DMS79 treated with DMSO at 0.1 percent for 48 hours (cell line): ENCODE measurements around the gene LHFPL6.
A peak's percentile ranks its signal among the peaks of the same experiment; 100 is the strongest.

Experiments
- DNase-seq: peaks from one replicate; lab custom pipeline; 2025; lab: John Stamatoyannopoulos, UW

Gene LHFPL6

DNA sequence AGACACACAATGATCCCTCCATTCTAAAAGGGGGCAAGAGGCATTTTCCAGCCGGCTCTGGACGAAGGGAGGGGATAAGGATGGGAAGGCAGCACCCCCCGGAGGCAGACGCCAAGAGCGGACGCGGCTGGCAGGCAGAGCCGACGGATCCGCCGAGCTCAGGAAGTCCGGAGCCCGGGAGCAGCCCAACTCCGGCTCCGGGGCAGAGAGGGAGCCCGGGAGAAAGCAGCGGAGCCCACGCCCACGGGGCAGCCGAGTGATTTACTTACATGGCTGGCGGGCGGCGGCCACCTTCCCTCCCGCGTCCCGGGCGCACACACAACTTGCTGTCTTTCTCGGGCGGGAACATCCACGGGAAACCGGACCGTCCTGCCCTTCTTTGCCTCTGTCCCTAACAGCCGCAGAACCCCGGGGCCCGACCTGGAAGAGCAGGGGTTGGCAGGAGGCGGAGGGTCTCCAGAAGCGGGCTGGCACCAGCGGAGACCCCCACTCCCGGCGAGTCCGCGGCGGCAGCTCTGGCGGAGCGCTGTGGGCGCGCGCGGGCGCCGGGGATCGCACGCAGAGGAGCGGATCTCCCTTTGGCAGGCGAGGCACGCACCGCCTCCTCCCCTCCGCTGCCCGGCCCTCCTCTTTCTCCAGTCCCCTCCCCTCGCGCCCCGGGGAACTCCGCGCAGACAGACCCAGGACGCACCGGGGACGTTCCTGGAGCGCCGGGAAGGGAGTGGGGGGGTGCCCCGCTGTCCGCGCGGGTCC lies at the start of gene LHFPL6:
Gene LHFPL6 (minus strand): TSS at position 580 of the 753 bp plus-strand sequence.
- peak; percentile 45 for DNase-seq

DNA sequence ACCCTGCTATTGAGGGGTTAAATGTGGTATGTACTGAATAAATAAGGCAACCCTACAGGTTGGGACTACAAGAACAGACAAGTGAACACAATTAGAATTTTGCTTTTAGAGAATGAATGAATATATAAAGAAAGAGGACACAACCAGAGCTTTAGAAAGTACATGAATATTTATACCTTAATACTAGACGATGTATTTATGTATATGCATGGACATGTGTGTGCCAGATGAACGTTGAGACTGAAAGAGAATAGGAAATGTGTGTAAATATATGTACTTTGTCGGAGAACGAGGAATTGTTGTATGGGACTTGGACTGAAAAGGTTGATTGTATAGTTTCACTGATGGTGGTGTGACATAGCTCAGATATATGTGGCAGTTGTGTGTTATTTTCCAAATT lies 43.1 kb upstream of the LHFPL6 start:
- no peak for DNase-seq

DNA sequence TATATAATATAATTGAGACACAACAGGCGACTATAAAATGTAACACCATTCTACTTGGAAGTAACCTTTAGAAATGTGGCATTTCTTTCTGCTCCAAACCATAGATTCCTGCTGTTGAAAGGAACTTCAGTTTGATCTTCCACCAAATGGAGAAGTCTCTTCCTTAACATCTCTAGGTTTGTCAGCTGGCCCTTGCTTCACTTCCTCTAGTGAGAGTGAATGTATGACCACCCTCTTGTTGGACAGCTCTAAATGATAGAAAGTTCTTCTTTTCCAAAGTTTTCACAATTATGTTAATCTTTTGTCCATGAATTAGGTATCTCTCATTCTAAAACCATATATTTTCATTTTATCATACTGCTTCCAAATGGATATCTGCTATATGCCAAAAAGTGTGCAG lies 38.7 kb upstream of the LHFPL6 start:
- DNase-seq: no peak

DNA sequence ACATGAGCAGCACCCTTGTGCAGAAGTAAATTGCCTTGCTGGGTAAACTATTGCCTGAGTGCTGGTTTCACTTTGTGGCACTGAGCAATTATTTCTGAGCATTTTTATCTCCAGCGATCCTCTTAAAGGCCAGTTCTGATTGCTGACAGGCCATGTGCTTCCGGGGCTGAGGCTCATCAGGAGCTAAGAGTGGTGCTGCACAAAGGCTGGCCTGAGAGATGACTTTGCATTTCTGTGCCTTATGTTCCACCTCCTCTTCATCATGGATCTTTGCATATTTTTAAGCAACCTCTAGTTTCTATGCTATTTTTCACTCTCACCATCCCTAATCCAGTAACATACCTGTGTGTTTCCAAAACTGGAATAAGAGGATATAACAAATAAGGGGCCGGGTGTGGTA lies 34.9 kb upstream of the LHFPL6 start:
- DNase-seq: no peak

DNA sequence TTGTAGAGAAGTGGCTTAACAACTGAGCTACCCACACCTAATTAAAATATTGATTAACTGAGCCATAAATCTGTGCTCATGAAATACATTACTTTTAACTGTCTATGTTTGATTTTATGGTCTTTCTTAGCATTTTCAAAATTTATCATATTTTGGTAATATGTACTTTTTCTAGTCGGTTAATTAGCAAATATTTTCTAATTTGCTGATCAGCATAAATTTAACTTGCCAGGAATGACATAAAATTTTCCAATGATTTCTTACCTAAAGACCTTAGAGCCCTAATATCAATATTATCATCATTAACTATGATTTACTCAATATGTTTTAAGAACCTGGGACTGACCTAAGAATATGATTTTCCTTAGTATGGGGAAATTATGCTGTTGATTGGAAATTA lies 32.6 kb upstream of the LHFPL6 start:
- no peak for DNase-seq

DNA sequence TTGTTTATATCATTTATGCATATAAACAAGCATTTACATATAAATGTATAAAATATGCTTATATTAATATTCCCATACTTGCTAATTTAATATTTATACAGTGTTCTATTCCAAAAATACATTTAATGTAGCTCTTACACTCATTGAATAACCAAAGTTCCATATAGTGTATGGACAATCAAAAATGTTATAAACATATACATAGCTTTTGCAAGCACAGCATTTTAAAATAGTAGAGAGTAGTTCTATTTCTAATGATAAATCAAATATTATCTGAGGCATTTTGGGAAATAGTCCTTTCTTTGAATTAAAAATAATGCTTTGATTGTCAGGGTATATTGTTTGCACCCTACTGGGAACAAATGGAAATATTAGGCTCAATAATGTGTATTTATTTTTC lies 30.0 kb upstream of the LHFPL6 start:
- DNase-seq: no peak

DNA sequence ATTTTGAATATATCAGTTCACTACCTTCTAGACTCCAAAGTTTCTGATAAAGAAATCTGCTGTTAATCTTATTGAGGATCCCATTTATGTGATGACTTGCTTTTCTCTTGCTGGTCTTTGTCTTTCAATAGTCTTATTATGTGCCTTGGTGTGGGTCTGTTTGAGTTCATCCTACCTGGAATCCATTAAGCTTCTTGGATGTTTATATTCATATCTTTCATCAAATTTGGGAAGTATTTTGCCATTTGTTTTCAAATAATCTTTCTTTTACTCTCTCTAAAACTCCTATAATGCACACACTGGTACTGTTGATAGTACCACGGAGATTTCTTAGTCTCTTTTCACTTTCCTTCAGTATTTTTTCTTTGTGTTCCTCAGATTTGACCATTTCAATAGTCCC lies 28.3 kb upstream of the LHFPL6 start:
- no peak for DNase-seq

DNA sequence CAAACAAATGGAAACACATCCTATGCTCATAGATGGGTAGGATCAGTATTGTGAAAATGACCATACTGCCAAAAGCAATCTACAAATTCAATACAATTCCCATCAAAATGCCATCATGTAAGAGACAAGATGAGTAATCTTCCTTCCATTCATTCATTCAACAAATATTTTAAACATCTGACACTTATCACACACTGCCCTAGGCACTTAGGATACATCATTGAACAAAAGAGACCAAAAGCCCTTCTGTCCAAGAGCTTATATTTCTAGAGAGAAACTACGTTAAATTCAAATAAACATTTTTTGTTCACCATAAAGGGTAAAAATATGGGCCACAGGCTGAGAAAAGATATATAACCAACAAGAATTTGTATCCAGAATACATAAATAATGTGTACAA lies 20.5 kb upstream of the LHFPL6 start:
- no peak for DNase-seq

DNA sequence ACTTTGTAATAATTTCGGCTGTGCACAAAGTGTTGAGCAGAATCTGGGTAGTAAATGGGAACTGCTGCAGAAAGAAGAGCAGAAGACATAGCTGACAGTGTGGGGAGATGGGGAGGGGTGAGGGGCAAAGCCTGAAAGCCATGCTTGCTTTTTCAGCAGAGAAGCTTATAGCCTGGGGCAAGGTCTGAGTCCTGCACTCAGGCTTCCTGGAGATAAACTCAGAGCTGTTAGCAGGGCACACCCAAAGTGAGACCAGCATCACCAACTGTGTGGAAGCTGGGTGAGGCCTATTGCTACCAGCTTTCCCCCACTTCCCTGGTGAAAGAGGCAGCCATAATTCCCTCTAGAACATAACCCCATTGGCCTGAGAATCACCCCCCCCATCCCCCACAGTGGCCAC lies 15.6 kb upstream of the LHFPL6 start:
- DNase-seq: no peak

DNA sequence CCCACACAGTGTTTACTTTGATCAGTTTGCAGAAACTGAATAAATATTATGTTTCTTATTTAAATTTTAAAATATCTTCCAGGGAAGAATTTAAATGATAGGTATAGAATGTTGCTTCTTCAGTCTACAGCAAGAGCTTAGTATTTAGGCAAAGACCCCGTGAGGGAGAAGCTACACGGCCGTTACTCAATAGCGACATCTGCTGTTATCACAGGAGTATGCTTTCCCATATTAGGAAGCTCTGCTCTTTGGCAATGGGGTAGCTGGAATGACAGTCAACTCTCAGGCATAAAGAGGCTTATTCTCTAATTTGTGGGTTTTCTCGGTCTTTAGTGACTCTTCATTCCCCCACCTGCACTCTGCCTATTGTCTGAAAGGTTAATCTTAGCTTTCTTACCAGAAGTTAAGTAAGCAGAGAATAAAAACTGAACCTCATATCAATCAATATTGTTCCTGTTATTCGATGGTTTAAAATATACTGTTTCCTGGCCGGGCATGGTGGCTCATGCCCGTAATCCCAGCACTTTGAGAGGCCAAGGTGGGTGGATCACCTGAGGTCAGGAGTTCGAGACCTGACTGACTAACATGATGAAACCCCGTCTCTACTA lies 13.2 kb upstream of the LHFPL6 start:
- DNase-seq: peak; percentile 62

DNA sequence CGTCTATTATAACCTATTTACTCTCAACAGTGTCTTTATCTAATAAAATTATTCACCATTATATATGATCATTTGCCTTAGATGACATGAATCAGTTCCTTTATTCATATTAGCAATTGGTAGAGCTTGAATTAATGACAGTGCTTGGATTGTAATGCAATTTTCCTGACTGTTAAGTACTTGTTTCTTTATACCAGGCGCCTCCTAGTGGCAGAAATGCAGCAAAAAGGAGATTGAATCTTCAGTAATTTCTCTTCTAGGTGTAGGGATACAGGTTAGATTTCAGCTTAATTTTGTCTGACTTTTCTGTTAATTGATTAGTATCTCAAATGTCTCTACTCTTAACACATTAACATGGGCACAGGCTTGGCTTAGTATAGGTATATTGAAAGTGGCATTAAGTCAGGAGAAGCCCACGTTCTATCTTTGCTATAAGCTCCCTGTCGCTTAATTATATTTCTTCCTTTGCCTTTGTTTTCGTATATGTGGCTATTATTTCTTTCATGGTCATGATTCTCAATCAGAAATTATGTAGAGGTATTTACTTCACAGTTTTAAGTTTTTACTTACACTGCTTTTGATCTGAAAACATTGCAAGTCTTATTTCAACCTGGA lies 9.1 kb upstream of the LHFPL6 start:
- DNase-seq: peak; percentile 59

DNA sequence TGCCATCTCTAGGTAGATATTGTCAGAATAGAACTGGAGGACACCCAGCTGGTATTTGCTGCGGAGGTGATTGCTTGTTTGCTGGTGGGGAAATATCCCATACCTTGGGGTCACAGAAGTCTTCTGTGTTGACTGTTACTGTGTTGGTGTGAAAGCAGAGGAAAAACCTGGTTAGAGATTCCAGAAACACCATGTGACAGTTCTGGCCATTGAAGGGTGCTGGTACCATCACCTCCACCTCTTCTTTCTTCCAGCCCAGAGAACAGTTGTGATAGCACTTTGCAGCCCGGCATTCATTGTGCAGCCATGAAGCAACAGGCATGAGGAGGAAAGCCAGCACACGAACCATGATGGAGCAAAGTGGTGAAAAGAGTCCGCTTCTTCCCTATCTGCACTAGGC lies 4.9 kb upstream of the LHFPL6 start:
- DNase-seq: no peak

DNA sequence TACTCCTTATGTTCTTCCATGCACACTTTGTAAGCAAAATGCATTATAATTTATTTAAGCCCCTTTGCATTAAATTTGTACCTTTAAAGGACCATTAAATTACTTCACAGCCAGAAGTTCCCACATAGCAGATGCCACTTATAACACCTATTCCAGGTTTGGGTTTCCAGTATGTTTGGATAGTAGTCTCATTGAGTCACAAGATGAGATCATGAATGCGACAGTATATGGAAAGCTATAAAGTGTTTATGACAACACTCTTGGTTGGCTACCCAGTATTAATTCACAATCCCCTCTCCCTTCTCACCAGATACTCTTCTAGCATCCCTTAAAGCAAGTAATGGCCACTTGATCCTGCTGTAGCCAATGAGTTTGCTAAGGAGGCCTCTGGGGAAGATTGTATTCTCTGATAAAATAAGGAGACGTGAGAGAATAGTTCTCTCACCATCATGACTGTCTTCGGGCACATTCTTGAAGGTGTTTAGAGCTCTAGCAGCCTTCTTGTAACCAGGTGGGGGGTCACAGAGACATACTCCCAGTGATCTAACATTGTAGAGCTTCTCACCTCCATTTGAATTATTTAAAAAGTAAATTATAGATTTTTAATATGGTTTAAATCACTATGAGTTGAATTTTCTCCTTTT lies 2.8 kb upstream of the LHFPL6 start:
- DNase-seq: no peak

DNA sequence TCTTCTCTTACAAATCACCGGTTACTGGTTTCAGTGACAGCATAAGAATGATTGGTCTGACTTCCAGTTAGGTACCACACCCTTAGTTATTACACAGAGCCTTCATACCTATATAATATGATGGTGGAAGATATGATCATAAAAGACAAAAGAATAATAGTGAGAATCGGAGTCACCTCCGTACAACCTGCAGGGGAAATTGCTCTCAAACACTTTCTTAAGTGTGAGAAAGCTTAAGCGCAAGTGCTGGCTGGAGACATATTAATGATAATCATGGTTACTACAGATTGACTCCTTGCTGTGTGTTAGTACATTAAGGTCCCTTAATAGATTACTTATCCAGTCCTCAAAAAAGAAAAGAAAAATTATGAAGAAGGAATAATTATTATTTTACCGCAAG lies 1.8 kb upstream of the LHFPL6 start:
- DNase-seq: no peak

DNA sequence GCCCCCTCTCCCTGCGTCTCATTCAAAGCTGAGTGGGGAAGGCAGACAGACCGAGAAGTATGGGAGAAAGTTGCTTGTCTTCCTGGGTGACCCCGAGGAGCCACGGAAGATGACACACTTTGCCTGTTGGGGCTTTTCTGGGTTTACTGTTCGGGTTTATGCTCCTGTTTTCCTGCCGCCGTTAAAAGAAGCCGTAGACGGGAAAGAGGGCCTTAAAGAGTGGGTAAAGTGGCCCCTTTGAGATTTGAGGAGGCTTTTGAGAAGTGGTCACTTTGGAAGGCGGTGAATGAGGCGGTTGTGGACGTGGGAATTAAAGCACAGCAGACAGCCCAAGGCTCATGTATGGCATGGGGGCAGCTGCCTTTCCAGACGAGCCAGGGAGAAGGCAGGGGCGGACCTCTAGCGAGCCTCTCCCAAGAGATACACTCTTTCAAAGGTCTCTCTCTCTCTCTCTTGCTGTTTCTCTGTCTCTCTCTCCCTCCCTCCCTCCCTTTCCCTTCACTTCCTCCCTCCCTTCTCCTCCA lies 493 bp upstream of the LHFPL6 start:
- DNase-seq: no peak

DNA sequence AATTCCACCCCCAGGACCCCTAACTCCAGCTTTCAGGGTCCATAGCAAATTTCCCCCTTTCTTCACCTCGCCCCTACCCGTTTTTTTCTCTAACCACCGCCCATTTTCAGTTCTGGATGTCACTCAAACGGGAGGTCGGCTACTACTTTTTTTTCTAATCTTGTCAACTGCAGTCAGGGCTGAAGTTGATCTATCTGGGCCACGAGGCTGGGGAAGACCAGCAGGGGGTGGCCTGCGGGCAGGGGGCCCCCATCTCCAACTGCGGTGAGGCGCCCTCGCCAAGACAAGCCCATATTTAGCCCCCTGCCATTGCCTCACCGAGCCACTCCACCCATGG lies 748 bp downstream of the LHFPL6 start:
- DNase-seq: no peak

DNA sequence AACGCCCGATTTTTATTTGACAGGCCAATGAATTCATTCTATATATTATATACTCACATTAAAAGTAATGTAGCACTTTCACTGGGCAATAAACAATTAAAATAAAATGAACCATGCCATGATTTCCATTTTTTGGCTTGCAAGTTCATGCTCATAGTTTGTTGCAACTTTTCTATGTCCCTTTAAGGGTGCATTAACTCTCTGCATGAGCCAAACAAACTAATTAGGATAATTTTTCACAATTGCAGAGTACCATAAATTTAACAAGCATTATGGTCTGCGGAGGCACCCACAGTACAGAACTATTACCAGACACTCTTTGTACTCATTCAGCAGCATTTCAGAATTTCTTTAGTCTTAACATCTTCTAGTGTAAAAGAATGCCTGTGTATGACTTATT lies 1.4 kb downstream of the LHFPL6 start:
- DNase-seq: no peak

DNA sequence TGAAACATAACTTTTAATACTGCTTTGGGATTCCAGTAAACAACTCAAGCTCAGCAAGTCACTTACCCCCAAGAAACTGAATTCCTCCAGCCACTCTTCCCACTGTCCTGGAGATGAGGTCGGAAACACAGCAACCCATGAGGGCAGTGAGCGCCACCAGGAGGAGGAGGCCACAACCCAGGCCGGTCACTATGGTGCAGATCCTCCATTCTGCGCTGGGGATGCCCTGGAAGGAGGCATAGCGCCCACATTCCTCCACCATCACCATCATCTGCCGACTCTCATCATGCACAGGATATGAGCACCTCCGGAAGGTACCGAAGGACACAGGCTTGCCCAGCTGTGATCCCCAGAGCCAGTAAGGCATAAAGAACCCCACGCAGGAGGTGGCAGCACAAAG lies 2.2 kb downstream of the LHFPL6 start:
- no peak for DNase-seq

DNA sequence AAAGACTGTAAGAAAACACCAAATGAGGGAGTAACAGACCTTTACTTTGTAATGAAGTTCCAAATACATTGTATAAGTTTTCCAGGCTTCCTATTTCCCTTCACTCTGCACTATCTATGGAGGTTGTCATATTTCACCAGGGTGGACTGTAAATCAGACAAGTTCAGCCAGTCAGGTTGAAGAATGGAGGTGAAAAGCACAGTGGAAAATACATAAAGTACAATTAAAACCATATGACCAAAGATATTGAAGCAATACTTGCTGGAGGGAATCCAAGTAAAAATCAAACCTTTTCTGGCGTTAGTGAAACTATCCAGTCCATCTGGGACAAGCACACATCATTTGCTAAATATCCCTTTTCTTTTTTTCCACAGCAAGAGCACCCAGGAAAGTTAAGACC lies 3.2 kb downstream of the LHFPL6 start:
- no peak for DNase-seq

DNA sequence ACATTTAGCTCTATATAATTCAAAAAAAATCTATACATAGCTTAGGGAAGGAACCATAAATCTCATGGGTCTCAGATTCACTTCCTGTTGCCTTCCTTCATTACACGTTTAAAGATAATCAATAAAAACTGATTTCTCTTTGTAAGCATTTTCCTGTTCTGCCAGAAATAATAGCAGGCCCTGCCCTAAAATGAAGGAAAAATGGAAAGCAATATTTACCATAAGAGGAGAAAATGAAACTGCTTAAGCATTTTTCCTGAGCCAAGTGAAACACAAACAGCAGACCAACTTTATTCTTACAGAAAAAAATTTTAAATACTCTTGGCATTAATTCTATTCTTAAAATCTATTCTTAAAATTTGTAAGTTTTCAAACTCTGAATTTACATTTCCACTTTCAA lies 4.0 kb downstream of the LHFPL6 start:
- DNase-seq: no peak

DNA sequence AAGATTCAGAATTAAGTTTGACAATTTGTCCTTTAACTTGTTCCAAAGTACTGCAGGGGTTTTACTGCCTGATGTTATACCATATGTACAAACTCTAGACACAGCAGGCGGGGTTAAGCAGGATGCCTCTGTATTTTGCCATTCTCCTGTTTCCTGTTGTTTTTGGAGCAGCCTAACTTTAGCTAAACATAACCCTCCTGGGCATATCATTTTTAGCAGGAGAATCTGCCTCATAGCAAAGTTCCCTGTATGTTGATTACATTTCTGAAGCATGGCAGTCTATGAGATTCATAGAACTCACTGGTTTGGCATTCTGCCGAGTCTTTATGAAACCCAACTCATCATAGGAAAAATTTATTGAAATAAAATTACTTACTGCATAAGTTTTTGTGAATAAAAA lies 5.2 kb downstream of the LHFPL6 start:
- no peak for DNase-seq

DNA sequence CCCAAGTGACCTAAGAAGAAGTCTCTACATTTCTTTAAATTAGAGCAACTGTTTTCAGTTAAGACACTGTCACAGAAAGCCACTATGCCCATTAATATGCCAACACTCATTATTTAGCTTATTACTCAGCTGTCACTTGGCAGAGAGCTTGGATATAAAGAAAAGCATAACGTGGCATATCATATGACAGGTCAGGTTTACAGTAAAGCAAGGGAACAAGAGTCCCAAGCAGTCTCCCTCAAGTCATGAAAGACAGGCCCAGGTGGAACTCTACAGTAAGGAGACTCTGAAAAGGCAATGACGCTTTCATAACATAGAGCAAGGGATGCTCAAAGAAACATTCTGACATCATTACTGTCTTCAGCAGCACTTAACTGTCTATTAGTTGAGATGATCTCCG lies 6.3 kb downstream of the LHFPL6 start:
- no peak for DNase-seq

DNA sequence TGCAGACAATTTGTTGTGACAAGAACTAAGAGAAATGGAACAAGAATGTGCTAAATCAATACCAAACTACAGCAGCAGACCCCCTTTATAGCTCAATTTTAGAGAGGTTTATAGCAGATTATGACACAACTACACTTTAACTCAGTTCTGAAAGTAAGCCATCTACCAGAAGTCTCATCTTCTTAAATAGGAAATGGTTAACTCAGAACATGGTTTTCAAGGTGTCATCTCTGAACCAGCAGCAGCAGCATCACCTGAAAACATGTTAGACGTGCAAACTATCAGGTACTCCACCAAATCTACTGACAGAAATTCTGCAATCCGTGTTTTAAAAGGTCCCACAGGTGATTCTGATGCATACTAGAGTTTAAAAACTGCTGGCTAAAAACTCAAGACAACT lies 6.8 kb downstream of the LHFPL6 start:
- no peak for DNase-seq
